Neural progenitor cell (in vitro differentiated cells): ENCODE data around the gene DENND5B.

Source experiments
- CTCF ChIP-seq: fragments of 200-600 bp; sonication (generic); IDR thresholded peaks from 2 replicates; pipeline ENCODE4 v1.5.1; 2017; ENCODE audit warnings: antibody characterized with exemption, mild to moderate bottlenecking
- EZH2 ChIP-seq: fragments of 200-600 bp; sonication (generic); IDR thresholded peaks from 2 replicates; pipeline ENCODE4 v1.6.1; 2017; ENCODE audit warnings: antibody characterized with exemption, mild to moderate bottlenecking, moderate library complexity

GRCh38 chr12:31504625-31505222 is 86.2 kb downstream of the DENND5B start:
- TF ChIP-seq CTCF: no peak
- TF ChIP-seq EZH2: no peak
